Mesodermal cell (in vitro differentiated cells): ENCODE results near the gene MRPS26.
A peak's percentile ranks its signal among the peaks of the same experiment; 100 is the strongest.

Source experiments
- H3K27ac ChIP-seq: 2 replicates; pipeline ENCODE4 v1.7.0; 2013; ENCODE audit warnings: mild to moderate bottlenecking, low read depth, low read length, moderate library complexity; ENCODE audit not compliant: severe bottlenecking
- H3K36me3 ChIP-seq: 2 replicates; pipeline ENCODE4 v1.7.1; 2013; ENCODE audit warnings: mild to moderate bottlenecking, low read length, moderate library complexity; ENCODE audit not compliant: control insufficient read depth, insufficient read depth
- H3K4me1 ChIP-seq: one replicate; pipeline ENCODE4 v1.7.1; 2013; ENCODE audit warnings: mild to moderate bottlenecking, low read length; ENCODE audit not compliant: insufficient read depth, control insufficient read depth, poor library complexity, severe bottlenecking
- H3K4me3 ChIP-seq: 2 replicates; pipeline ENCODE4 v1.7.0; 2013; ENCODE audit warnings: low read length, control low read depth, mild to moderate bottlenecking; ENCODE audit not compliant: insufficient read depth, poor library complexity, severe bottlenecking; ENCODE audit errors: extremely low read depth
- H3K9me3 ChIP-seq: 2 replicates; pipeline ENCODE4 v1.7.1; 2013; ENCODE audit warnings: mild to moderate bottlenecking, low read length, moderate library complexity; ENCODE audit not compliant: control insufficient read depth
- WGBS, 2 experiments: methylation state at CpG; one replicate each; pipeline ENCODE4 v1.1.5; 2013; ENCODE audit warnings: missing lambda C conversion rate in 2 of 2; ENCODE audit not compliant: insufficient coverage in 2 of 2; 5-methylcytosine and 5-hydroxymethylcytosine counted together

MRPS26 gene

GRCh38 chr20:3088031-3088430, 42.2 kb downstream of the MRPS26 start:
- Histone ChIP-seq H3K27ac (no peak overlapping the region), H3K9me3 (no peaks in the 10 kb centered on the region), H3K4me3 (no peak overlapping the region), H3K4me1 (peaks cover 11% of the 10 kb centered on the region), H3K36me3 (no peaks in the 10 kb centered on the region)
- WGBS, 2 experiments: 78 to 81% methylated on average over 5 to 7 of the region's 7 CpGs

GRCh38 chr20:3090565-3090964, 44.7 kb downstream of the MRPS26 start:
- no CpG with 5 or more reads among the region's 1 CpG for WGBS, 2 experiments
- Histone ChIP-seq H3K9me3 (no peaks in the 10 kb centered on the region), H3K4me3 (no peak overlapping the region), H3K27ac (no peak overlapping the region), H3K4me1 (peaks cover 10% of the 10 kb centered on the region), H3K36me3 (no peaks in the 10 kb centered on the region)

GRCh38 chr20:3092611-3093379, 46.9 kb downstream of the MRPS26 start:
- H3K4me1 ChIP-seq: peaks cover 10% of the 10 kb centered on the region
- no peak overlapping the region for H3K27ac ChIP-seq
- no peaks in the 10 kb centered on the region for H3K9me3 ChIP-seq
- whole genome bisulfite sequencing, 2 experiments: 31 to 39% methylated on average over 50 to 62 of the region's 81 CpGs
- peak overlapping the region; percentile 12 for H3K4me3 ChIP-seq
- H3K36me3 ChIP-seq: no peaks in the 10 kb centered on the region

- Histone ChIP-seq H3K4me3 (no peak overlapping the region), H3K4me1 (peaks cover 10% of the 10 kb centered on the region), H3K36me3 (no peaks in the 10 kb centered on the region), H3K27ac (no peak overlapping the region), H3K9me3 (no peaks in the 10 kb centered on the region)
- WGBS, 2 experiments: 98% methylated on average over 9 of the region's 10 CpGs
These were observed 48.1 kb downstream of the MRPS26 start for GRCh38 chr20:3093861-3094361.

GRCh38 chr20:3094848-3095629, 49.2 kb downstream of the MRPS26 start:
- Histone ChIP-seq H3K4me3 (no peak overlapping the region), H3K4me1 (peaks cover 10% of the 10 kb centered on the region), H3K27ac (no peak overlapping the region), H3K36me3 (no peaks in the 10 kb centered on the region), H3K9me3 (no peaks in the 10 kb centered on the region)
- 97 to 98% methylated on average over 11 of the region's 13 CpGs for WGBS, 2 experiments
